NK-92 (cell line): ENCODE measurements around the gene TRAF3IP1.

Source experiments
- DNase-seq: peaks from one replicate; lab custom pipeline; 2025; ENCODE audit not compliant: unreplicated experiment; lab: John Stamatoyannopoulos, UW

Gene TRAF3IP1

DNA sequence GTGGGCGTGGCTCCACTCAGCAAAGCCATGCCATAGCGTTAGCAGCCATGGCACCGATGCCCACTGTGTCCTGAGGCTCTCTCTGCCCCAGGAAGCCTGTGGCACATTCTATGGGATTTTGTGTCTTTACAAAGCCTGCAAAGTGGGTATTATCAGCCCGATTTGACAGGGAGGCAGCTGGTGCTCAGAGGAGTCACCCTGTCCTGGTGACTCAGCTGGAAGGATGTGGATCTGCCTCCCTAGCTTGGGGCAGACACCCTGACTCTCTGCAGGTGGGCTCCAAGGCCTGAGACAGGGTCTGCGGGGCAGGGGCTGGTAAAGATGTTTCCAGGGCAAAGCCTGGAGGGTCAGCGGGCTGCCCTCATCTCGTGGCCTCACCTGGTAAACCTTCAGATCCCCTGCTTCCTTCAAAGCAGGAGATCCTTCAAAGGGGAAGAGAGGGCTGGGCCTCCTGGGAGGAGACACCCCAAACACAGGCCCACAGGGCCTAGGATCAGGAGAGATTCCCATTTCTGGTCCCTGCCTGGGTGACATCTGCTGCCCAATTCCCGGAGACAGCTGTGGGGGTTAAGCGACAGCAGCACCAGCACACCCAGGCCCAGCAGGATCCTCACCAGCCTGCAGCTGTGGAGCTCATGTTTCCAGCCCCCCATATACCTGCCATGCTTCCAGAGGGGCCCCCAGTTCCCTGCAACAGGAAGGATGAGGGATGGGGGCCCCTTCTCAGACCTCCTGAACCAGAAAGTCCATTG lies 103.4 kb downstream of the TRAF3IP1 start:
- no peak for DNase-seq

GRCh38 chr2:238424313-238424700 lies 104.0 kb downstream of the TRAF3IP1 start:
- DNase-seq = no peak

- DNase-seq = no peak
Measured at GRCh38 chr2:238425505-238425978, 105.2 kb downstream of the TRAF3IP1 start.

DNA sequence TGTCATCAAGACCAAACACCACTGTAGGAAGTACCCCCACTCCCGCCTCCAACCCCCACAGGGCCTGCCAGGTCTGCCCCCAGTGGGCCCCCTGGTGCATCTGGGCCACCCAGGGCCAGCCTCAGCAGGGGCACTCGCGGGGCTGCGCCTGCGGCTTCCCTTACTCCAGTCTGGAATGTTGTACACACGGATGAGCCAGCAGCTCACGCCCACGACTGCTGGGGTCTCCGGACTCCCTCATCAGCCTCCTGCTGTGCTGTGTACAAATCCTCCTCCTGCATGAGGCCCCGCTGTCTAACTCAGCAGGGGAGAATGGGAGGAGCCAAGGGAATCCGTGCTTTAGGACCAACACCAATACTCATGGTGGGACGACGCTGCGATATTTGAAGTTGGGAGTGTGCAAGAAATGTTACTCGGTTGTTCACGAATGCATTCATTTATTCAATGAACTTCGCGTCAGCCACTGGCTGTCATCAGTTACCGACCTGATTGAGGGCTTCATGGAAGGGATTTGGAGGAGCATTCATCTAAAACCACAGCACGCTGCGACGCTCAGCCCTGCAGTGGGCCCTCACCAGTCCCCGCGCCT lies 105.8 kb downstream of the TRAF3IP1 start:
- DNase-seq = no peak

GRCh38 chr2:238426568-238427434 lies 106.5 kb downstream of the TRAF3IP1 start, which contains the start of gene ASB1:
Gene ASB1 (plus strand): TSS chr2:238426927. CDS start chr2:238427071, 144 bp downstream.
- DNase-seq = no peak

DNA sequence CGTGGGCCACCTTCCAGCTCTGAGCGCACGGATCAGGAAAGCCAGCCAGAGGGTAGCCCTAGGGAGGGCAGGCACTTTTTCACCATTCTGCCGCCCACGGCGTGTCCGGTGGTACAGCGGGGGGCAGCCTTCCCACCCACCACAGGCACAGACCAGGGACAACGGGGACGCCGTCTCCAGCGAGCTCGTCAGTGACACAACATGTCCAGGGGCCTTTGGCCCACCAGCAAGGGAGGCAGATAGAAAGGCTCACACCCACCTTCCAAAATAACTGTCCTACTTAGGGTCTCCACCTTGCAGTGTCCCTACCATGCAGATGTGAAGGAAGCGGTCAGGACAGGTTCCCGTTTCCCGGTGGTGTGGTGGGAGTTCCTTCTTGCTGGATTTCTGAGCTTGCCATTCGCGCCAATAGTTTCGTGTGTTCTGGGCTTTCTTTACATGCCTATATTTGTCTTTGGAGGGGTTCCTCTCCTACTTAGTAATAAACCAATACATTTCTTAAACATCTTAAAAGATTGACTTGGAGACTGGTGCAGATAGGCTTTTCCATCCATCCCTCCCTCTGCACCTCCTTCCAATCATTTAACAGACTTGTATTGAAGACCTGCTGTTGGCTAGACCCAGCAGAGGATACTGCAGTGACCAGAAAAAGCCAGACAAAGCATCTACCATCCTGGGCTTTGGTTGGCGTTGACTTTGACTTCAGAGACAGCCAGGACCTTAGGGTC lies 107.3 kb downstream of the TRAF3IP1 start:
- no peak for DNase-seq

- no peak for DNase-seq
Measured at GRCh38 chr2:238428866-238429265, 108.5 kb downstream of the TRAF3IP1 start.

DNA sequence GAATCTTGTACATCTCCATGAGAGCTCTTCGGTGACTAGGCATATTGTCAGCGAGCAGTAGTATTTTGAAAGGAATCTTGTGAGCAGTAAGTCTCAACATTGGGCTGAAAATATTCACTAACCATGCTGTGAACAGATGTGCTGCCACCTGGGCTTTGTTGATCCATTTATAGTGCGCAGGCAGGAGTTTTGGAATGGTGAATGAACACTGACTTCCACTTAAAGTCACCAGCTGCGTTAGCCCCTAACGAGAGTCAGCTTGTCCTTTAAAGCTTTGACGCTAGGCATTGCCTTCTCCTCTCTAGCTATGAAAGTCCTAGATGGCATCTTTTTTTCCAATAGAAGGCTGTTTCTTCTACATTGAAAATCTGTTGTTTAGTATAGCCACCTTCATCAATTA lies 110.5 kb downstream of the TRAF3IP1 start:
- DNase-seq = no peak

- no peak for DNase-seq
Measured at GRCh38 chr2:238431456-238431855, 111.1 kb downstream of the TRAF3IP1 start.

GRCh38 chr2:238433300-238433915 lies 113.1 kb downstream of the TRAF3IP1 start:
- DNase-seq = no peak

DNA sequence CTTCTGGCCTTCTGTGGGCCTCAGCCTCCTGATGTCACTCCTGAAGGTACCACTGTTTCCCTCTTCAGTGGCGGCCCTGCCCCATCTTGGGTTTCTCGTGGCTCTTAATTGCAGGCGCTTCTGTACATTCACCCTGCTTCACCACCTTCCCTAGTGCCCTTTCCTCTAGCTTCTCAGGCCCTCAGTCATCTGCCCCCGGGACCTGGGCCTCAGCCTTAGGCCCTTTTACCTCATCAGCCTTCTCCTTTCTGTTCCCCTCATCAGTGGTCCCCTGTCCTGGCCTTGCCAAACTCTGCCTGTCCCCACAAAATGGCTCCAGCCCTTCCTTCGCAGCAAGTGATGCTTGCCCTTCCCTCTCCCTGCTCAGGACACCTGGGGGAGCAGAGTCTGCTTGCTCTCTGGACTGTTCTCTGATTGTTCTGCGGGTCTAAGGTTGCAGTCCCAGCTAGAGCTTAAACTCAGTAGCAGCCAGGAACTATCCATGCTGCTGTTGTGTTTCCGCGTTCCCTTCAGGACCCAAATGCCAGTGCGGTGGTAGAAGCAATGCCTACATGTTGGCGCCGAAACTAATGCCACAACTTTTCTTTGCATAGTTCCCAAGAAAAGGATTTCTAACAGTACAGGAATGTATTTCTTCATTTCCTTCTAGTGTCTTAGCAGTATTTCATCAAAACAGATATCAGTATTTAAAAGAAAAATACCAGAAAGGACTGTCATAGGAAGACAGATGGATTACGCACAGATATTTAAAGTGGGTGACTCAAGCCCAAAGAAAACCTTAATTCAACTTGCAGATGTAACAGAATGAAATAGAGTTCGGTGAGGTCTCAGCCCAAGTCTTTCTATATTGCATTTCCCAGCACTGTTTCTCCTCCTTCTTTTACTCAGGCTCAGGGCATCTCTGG lies 113.9 kb downstream of the TRAF3IP1 start:
- no peak for DNase-seq

DNA sequence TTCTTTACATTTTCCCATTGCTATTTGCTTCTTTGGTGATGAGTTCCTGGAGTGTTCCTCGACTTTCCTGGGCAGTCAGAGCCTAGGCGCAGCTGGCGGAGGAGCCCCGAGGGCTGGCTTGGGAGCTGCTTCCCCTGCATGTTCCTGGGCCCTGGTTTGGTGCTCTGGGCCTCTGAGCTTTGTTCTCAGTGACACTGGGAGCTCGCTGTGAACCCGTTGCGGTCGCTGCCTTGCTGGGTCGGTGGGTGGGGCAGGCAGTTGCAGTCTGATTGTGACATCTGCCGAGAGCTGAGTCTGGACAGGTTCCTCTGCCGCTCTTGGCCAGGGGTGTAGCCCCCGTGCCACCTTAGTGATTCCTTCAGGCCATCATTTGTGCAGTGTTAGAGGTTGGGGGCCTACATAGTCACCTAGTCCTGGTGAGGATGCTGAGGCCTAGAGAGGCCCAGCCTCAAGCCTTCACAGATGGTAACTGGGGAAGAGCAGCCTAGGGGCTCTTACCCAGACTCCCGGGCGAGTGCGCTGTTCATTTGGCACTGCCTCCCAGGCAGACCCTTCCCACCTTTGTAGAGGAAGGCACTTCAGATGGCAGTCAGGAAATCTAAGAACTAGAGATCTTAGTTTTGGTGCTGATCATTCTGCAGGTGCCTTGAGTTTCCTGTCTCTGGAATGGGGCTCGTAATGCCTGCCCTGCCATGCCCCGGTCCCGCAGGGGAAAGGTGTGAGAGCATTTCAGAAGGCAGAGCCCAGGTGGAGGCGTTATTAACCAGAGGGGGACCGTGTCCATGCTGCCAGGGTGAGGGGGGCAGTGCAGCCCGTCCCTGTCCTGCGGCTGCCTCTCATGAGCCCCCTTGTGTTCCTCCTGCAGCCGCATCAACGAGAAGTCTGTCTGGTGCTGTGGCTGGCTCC lies 114.8 kb downstream of the TRAF3IP1 start:
- no peak for DNase-seq

DNA sequence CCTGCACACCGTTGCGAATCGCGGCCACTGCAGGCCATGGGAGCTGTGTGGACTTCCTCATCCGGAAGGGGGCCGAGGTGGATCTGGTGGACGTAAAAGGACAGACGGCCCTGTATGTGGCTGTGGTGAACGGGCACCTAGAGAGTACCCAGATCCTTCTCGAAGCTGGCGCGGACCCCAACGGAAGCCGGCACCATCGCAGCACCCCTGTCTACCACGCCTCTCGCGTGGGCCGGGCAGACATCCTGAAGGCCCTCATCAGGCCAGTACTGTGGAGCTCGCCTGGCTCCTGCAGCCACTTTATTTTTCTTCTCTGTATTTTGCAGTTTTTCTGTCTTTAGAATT lies 115.4 kb downstream of the TRAF3IP1 start:
- no peak for DNase-seq

- DNase-seq = no peak
Measured at GRCh38 chr2:238438856-238439849, 118.8 kb downstream of the TRAF3IP1 start.

GRCh38 chr2:238439917-238440316 lies 119.6 kb downstream of the TRAF3IP1 start:
- DNase-seq = no peak

- no peak for DNase-seq
Measured at GRCh38 chr2:238440331-238440730, 120.0 kb downstream of the TRAF3IP1 start.

GRCh38 chr2:238440767-238441166 lies 120.4 kb downstream of the TRAF3IP1 start:
- DNase-seq = no peak
